Transverse colon (tissue), 4 donors: ENCODE measurements around the gene ZNF99. TPM values are rescaled to one million over a fixed set of nuclear protein-coding genes. Genes with fewer than 3 reads are reported as not detected.

Experiments
- small RNA-seq, 4 donors: library from RNA; depleted of rRNA; stranded (forward); fragments of <200 nt; gene quantifications; one replicate each; pipeline ENCODE3, GENCODE V24; 2016
- total RNA-seq, 4 donors: library from RNA; depleted of rRNA; stranded (reverse); fragments of >200 nt; gene quantifications; one replicate each; pipeline ENCODE4 v1.1.0, GENCODE V29; 2016

ZNF99 gene
- total RNA-seq, 4 donors from 2014 or later = not detected

Small RNA genes within 50 kb of the gene (small RNA-seq; reads per million reads assigned to genes)
- gene AC008626.1 (0 reads per million in 4 donors), gene AC008626.2 (0 reads per million in 4 donors)

Other genes with a start within 250 kb of the ZNF99 start
- under 1 TPM in 2 of 4 donors, not detected in 2; 0.20 to 0.27 TPM for gene ZNF492, start 149.8 kb downstream of the ZNF99 start, total RNA-seq
- gene ZNF723, start 48.1 kb upstream of the ZNF99 start, total RNA-seq = not detected
- under 1 TPM in 1 of 4 donors, not detected in 3; 0.96 TPM for gene ZNF728, start 219.0 kb upstream of the ZNF99 start, total RNA-seq